C4-2B (cell line): ENCODE results near the gene AUTS2.

Experiments used
- CTCF ChIP-seq: fragments of 450-650 bp; conservative IDR thresholded peaks from 2 replicates; pipeline ENCODE4 v1.5.1; 2017; ENCODE audit warnings: mild to moderate bottlenecking
- ZFX ChIP-seq: fragments of 450-650 bp; IDR thresholded peaks from 2 replicates; pipeline ENCODE4 v1.6.1; 2017

- TF ChIP-seq CTCF (no peak), ZFX (no peak)
These were observed 738.3 kb downstream of the AUTS2 start for GRCh38 chr7:70336536-70336935.
